ENCODE measurements around the gene CRELD2. TPM values are rescaled to one million over a fixed set of nuclear protein-coding genes. Genes with fewer than 3 reads are reported as not detected.

Gene CRELD2, protein sequence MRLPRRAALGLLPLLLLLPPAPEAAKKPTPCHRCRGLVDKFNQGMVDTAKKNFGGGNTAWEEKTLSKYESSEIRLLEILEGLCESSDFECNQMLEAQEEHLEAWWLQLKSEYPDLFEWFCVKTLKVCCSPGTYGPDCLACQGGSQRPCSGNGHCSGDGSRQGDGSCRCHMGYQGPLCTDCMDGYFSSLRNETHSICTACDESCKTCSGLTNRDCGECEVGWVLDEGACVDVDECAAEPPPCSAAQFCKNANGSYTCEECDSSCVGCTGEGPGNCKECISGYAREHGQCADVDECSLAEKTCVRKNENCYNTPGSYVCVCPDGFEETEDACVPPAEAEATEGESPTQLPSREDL
- total RNA-seq, result 28.3 and 32.5 TPM in 2 replicates

DNA sequence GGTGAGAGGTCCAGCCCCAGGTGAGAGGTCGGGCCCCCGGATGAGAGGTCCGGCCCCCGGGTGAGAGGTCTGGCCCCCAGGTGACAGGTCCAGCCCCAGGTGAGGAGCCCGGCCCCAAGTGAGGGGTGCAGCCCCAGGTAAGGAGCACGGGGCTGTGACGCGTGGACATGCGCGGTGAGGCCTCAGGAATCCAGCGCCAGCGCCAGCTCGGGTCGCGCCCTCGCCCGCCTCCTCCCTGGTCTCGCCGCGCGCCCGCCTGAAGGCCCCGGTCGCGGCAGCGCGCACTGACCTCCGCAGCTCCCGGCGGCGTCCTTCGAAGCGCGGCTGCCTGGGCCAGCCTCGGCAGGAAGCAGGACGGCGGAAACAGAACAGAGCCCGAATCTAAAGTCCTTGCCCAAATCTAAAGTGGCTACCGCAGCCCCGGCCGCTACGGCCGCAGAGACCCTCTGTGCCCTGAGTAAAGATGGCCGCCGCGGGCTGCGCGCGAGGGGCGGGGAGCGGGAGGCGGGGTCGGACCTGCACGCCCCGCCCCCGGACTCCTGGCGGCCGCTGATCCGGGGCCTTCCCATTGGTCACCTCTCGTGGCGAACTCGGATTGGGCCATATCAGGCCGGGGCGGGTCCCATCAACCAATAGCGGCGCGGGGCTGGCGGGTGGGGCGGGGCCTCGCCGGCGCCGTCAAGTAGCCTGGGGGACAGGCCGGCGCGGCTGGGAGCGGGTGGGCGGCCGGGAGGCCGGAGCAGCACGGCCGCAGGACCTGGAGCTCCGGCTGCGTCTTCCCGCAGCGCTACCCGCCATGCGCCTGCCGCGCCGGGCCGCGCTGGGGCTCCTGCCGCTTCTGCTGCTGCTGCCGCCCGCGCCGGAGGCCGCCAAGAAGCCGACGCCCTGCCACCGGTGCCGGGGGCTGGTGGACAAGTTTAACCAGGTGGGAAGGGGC is at the start of gene CRELD2, which contains the start of gene ALG12:
CRELD2 (plus strand) TSS at position 661 of the 937 bp plus-strand sequence; CDS start at position 797, 136 bp downstream.
ALG12 (minus strand) TSS at position 465 of the 937 bp plus-strand sequence. CDS start 4,673 bp downstream, outside the sequence.
- DNase-seq (ENCODE audit: low read depth), result peak; percentile 82

DNA sequence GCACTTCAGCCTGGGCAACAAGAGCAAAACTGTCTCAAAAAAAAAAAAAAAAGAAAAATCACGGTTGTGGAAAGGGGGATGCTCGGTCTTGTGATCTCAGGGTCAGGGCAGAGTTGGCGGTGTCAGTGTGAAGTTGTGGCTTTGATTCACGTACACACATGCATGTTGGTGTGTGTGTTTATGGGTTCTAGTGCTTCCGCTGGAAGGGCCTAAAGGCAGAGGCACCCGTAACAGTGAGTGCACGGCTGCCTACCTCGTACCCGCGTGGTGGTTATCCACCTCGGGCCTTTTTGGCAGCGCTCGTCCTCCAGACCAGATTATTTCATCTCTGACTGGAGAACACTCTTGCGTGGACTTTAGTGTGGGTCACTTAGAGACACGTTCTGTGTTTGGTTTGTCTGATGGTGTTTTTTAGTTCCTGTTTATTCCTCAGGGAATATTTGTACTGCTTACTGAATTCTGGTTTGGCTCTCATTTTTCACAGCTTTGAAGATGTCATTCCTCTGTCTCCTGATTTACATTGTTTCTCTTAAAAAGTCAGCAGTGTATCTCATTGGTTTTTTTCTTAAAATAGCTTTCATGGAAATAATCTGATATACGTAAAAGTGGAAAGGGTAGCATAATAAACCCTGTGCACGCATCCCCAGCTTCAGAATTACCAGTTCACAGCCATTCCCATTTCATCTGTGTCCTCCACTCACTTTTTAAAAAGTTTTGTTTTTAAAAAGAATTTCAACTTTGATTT is 49.2 kb upstream of the CRELD2 start:
- DNase-seq (ENCODE audit: low read depth), result no peak

DNA sequence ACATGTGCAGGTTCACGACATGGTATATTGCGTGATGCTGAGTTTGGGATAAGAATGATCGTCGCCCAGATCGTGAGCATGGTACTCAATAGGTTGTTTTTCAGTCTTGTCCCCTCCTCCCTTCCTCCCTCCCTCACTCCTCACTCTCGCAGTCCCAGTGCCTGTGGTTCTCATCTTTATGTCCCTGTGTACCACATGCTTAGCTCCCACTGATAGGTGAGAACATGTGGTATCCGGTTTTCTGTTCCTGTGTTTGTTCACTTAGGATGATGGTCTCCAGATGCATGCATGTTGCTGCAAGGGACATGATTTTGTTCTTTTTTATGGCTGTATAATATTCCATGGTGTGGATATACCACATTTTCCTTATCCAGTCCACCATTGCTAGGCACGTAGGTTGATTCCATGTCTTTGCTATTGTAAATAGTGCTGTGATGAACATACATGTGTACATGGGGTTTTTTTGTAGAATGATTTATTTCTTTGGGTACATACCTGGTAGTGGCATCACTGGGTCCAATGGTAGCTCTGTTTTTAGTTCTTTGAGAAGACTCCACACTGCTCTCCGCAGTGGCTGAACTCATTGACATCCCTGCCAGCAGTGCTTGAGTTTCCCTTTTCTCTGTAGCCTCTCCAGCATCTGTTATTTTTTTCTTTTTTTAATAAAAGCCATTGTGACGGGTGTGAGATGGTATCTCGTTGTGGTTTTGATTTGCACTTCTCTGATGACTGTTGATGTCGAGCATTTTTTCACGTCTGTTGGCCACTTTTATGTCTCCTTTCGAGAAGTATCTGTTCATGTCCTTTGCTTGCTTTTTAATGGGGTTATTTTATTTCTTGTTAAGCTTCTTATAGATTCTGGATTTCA is 48.4 kb upstream of the CRELD2 start:
- DNase-seq (ENCODE audit: low read depth), result no peak

DNA sequence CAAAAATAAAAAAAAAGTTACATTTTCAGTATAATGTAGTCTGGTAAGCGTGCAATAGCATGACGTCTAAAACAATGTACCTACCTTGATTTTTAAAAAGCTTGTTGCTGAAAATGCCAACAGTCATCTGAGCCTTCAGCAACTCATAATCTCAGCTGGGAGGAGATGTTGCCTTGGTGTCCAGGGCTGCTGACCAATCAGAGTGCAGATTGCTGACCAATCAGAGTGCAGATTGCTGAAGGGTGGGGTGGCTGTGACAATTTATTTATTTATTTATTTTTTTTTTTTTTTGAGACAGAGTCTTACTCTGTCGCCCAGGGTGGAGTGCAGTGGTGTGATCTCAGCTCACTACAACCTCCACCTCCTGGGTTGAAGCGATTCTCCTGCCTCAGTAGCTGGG is 47.0 kb upstream of the CRELD2 start:
- no peak for DNase-seq (ENCODE audit: low read depth)

DNA sequence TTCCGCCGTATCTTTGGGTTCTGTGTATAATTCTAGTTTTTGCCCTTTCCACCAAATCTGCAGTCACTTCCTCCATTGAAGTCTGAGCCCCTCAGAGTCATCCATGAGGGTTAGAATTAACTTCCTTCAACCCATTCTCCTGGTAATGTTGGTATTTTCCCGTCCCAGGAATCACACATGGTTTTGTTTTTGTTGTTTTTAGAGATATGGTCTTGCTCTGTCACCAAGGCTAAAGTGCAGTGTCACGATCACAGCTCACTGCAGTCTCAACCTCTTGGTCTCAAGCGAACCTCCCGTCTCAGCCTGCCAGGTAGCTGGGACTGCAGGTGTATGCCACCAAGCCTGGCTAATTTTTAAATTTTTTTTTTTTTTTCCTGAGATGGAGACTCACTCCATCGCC is 46.1 kb upstream of the CRELD2 start:
- DNase-seq (ENCODE audit: low read depth), result no peak

DNA sequence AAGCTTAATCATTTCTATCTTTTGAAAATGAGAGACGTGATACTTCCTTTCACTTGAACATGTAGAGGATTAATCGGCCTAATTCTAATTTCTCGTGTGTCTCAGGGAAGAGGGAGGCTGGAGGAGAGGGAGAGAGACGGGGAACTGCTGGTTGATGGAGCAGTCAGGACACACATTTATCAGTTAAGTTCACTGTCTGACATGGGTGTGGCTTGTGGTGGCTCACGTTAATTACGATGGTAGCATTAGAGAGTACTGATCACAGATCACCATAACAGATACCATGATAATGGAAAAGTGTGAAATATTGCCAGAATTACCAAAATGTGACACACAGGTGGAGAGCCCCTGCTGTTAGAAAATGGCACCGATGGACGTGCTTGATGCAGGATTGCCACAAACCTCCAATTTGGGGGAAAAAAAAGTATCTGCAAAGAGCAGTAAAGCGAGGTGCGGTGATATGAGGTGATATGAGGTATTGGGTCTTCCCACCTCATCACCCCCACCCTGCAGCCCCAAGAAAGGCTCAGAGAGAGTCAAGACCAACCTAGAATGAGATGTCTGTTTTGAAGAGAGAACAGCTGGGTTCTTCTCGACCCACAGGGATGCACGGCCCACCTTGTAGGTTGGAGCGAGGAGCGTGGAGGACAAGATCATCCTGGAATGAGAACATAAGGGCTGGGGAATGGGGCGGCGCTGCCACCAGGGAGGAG is 45.0 kb upstream of the CRELD2 start:
- DNase-seq (ENCODE audit: low read depth), result no peak

DNA sequence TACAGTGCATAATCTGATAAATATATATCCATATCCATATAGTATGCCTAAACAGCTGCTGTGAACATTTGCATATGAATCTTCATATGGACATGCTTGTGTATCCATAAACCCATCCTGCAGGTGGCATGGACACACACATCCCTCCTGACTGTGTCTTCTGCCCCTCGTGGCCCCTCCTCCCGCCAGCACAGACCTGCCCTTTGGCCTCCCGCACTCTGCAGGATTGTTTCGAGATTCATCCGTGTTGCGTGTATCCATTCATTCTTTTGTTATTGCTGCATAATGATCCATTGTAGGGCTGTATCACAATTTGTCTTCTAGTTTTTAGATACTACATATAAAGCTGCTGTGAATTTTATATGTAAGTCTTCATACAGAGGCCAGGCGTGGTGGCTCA is 40.8 kb upstream of the CRELD2 start:
- no peak for DNase-seq (ENCODE audit: low read depth)

DNA sequence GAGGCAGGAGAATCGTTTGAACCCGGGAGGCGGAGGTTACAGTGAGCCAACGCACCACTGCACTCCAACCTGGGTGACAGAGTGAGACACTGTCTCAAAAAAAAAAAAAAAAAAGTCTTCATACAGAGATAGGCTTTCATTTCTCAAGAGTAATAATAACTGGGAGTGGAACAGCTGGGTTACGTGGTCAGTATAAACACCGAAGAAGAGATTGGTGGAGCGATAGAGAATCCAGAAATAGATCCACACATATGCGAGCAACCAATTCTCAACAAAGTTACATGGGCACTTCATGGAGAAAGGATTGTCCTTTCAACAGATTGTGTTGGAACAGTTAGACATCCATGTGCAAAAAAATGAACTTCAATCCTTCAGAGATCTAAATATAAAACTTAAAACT is 40.2 kb upstream of the CRELD2 start:
- no peak for DNase-seq (ENCODE audit: low read depth)

DNA sequence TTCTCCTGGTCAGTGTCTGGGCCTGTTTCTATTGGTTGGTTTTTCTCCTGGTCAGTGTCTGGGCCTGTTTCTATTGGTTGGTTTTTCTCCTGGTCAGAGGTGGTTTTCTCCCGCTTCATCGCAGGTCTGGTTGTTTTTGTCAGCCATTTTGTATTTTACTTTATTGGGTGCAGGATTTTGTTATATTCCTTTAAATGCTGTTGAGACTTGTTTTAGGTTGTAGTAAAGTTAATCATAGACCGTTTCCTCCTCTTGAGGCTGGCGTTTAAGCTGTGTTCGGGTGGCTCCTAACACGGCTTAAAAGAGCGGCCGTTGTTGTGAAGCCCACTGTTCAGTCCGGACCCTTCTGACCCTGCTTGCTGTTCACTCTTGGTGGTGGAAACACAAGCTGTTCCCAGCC is 38.6 kb upstream of the CRELD2 start:
- DNase-seq (ENCODE audit: low read depth), result no peak

DNA sequence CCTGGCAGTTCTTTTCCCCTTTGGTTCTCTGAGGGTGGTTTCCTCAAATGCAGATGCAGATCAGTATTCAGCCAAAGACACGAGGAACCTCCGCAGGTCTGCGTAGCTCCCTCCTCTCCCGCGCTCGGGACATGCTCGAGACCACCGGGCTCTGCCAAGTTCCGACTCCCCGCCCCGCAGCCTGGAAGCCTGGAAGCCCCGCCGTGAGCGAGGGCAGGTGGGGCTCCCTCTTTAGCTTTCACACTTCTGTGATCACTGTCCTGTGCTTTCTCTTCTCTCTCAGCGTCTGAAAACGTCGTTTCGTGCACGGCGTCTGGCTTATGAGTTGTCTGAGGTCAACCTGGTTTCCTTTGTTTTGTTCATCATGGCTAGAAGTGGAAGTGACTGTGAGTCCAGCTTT is 38.2 kb upstream of the CRELD2 start:
- DNase-seq (ENCODE audit: low read depth), result no peak

DNA sequence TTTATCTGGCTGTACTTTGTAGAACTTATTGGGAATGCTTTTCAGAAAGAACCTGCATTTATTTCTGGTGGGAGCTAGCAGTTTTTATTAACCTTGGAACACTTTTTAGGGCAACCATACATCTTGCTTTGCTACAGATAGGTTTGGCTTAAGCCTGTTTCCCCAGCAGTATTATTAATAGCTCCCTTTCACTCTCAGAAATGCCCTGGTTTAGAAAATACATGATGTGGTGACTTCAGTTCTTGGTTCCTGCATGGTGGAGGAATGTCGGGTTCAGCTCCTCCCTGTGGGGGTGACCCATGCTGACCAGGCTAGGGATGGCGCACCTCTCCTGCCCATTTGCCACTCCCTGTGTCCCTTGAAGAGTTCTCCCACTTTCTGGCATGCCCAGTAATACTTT is 36.6 kb upstream of the CRELD2 start:
- DNase-seq (ENCODE audit: low read depth), result no peak

DNA sequence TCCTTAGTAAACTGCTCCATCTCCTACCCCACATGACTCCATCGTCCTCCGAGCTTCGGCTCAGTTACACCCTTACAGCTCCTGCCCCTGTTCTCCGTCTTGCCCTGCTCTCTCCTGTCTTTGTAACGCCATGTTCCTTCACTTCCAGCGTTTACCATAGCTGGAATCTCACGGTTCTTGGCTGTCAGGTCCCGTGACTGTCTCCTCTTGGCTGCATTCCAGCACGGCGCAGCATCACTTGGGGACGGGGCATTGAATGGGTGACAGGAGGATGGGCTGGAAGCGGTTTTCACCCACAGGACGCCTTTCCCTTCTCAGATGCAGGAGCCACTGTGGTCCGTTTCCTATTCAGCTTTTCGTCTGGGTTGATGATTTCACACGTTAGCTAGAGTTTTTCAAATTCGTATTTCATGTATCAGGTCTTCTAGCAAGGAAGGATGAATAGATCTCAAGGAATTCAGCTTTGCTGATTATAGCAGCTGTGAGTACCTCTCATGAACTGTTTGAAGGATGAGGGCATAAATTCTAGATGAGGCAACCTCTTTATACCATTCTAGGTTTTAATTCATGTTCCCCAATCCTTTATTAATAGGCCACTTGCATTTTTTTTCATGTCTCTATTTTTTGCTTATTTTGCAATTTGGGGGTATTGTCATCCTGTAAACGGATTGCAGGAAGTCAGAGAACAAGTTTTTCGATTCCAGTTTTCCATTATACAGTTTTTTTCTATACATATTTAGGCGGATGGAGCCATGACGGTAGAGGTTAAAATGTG is 35.7 kb upstream of the CRELD2 start:
- DNase-seq (ENCODE audit: low read depth), result no peak

DNA sequence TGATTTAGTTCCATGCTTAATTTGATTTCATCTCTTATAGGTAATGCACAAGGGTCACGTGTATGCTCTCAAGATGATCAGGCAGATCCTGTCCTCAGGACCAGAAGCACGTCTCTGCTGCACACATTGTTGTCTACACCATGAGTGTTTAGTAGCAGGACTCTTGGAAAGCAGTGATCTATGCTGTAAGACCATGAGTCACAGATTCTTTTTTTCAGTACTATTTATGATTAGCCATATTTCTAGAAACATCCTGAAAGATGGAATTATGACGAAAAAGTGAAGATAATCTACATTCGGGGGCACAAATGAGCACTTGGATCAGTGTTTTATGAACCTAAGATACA is 35.2 kb upstream of the CRELD2 start:
- no peak for DNase-seq (ENCODE audit: low read depth)

DNA sequence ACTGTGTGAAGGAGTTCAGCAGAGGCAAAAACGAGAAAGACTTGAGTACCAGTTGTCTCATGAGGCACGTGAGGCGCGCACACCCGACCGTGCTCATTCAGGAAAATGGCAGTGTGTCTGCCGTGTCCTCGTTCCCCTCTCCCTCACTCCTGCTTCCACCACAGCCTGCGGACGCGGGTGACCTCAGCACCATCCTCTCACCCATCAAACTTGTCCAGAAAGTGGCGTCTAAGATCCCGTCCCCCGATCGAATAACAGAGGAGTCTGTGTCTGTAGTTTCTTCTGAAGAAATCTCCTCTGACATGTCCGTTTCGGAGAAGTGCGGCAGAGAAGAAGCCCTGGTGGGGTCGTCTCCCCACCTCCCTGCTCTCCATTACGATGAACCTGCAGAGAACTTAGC is 34.4 kb upstream of the CRELD2 start:
- DNase-seq (ENCODE audit: low read depth), result no peak

DNA sequence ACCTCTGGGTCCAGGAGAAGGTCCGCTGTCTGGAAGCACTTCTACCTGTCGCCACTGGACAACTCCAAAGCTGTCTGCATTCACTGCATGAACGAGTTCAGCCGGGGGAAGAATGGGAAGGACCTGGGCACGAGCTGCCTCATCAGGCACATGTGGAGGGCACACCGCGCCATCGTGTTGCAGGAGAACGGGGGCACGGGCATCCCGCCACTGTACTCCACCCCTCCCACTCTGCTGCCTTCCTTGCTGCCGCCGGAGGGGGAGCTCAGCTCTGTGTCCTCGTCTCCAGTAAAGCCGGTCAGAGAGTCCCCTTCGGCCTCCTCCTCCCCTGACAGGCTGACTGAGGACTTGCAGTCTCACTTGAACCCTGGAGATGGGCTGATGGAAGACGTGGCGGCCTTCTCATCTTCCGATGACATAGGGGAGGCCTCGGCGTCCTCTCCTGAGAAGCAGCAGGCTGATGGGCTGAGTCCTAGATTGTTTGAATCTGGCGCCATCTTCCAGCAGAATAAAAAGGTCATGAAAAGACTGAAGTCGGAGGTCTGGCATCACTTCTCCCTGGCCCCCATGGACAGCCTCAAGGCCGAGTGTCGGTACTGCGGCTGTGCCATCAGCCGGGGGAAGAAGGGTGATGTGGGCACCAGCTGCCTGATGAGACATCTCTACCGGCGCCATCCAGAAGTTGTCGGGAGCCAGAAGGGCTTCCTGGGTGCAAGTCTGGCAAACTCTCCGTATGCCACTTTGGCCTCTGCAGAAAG is 33.8 kb upstream of the CRELD2 start:
- no peak for DNase-seq (ENCODE audit: low read depth)

DNA sequence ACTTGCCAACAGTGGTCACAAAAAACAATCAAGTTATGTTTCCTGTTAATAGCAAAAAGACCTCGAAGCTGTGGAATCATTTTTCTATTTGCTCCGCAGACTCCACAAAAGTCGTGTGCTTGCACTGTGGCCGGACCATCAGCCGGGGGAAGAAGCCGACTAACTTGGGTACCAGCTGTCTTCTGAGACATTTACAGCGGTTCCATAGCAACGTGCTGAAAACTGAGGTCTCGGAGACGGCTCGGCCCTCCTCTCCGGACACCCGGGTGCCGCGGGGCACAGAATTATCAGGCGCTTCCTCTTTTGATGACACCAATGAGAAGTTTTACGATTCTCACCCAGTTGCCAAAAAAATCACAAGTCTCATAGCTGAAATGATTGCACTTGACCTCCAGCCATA is 33.2 kb upstream of the CRELD2 start:
- no peak for DNase-seq (ENCODE audit: low read depth)

DNA sequence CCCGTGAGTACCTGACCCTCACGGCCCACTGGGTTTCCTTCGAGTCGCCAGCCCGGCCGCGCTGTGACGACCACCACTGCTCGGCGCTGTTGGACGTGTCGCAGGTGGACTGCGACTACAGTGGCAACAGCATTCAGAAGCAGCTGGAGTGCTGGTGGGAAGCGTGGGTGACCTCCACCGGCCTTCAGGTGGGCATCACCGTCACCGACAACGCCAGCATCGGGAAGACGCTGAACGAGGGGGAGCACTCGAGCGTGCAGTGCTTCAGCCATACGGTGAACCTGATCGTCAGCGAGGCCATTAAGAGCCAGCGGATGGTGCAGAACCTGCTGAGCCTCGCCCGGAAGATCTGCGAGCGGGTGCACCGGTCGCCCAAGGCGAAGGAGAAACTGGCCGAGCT is 32.6 kb upstream of the CRELD2 start:
- no peak for DNase-seq (ENCODE audit: low read depth)

DNA sequence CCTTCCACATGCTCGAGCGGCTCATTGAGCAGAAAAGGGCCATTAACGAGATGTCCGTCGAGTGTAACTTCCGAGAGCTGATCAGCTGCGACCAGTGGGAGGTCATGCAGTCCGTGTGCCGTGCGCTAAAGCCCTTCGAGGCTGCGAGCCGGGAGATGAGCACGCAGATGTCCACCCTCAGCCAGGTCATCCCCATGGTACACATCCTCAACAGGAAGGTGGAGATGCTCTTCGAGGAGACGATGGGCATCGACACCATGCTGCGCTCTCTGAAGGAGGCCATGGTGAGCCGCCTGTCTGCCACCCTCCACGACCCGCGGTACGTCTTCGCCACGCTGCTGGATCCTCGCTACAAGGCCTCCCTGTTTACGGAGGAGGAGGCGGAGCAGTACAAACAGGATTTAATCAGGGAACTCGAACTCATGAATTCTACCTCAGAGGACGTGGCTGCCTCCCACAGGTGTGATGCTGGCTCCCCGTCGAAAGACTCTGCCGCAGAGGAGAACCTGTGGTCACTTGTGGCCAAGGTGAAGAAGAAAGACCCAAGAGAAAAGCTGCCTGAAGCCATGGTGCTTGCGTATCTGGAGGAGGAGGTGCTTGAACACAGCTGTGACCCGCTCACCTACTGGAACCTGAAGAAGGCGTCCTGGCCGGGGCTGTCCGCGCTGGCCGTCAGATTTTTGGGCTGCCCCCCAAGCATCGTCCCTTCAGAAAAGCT is 31.9 kb upstream of the CRELD2 start:
- no peak for DNase-seq (ENCODE audit: low read depth)

Data from renal cortical epithelial cell (primary cell).